ENCODE measurements around the gene GABRB1. TPM values are rescaled to one million over a fixed set of nuclear protein-coding genes. Genes with fewer than 3 reads are reported as not detected.

The GABRB1 gene
- polyA plus RNA-seq: 13.9 and 31.8 TPM in 2 replicates

DNA sequence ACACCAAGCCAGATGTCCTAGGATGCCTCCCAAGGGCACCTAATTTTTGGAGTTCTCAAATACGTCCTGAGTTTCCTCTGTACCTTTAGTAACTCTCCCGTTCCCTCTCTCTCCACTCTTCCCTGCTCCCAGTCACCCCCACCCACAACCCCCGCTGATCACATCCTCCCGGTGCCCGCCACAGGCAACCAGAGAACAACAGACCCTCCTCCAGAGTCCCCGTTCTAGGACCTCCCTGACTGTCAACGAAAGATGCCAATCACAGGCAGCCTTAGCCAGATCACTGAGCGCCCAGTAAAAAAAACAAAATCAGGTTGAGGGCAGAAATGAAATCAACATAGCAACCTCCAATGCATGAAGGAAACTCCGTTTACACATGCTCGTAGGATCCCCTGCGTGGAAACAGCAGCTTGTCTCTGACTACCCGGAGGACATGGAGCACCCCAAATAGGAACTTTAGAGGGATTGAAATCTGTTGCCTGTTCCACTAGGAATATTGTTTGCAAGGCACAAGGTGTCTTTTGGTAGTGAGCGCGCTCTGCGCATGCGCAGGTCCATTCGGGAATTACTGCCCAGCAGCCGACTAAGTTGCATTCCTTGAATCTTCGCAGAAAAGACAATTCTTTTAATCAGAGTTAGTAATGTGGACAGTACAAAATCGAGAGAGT lies at the start of gene GABRB1:
TSS of gene GABRB1 (plus strand) at position 557 of the 668 bp plus-strand sequence.

DNA sequence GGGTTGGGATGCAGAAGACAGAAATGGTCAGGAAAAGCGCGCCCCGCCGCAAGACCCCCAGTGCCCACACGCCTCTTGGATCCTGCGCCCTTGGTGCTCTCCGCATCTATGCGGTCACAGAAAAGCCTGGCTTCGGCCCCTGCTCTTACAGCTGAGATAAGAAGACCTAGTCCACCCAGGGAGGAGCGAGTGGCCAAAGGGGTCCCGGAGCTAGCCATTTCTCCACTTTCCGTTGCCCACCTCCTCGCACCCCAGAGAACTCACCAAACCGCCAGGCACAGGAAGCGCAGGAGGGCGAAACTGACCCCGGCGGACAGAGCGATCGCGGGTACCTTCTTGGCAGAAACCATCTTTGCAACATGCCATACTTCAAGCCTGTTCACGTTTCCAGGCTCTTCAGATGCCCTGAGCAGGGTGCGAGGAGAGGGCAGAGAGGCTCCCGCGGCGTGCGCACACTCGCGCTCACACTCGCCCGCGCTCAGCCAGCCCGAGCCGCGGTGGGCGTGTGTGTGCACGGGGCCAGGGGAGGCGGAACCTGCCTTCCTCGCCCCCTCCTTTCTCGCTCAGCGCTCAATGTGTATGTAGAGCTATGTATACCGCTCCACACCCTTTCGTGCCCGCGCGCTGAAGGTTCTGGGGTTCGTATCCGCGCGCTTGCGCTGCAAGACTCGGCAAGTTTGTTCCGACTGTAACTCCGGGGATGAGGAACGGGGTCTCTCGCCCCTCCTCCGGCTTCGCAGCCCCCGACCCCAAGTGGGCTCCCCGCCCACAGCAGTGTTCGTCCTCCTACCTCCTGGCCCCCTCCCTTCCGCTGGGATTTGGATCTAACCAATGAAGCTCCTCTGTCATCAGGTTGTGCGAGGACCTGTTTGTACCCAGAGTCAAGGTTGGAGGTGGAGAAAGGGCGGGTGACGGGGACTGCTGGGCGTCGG lies 38.0 kb upstream of the GABRB1 start, which contains the start of gene GABRA4:
TSS of gene GABRA4 (minus strand) at position 507 of the 932 bp plus-strand sequence. CDS start at position 350, 157 bp downstream.

GRCh38 chr4:47463235-47463956 lies 432.0 kb downstream of the GABRB1 start, which contains the start of gene COMMD8:
Gene COMMD8, minus strand, starts transcription at chr4:47463702. Its CDS starts 51 bp downstream, at chr4:47463651.

Other genes starting within 250 kb of the GABRB1 start
- not detected in 2 replicates for gene COX7B2, start 122.3 kb upstream of the GABRB1 start, polyA plus RNA-seq
- 0.81 and 15.9 TPM in 2 replicates for gene GABRA4, start 38.0 kb upstream of the GABRB1 start, polyA plus RNA-seq

Measured in Purkinje cell (primary cell).